Endothelial cell of umbilical vein (primary cell): ENCODE results near the gene MYL3. TPM values are rescaled to one million over a fixed set of nuclear protein-coding genes. Genes with fewer than 3 reads are reported as not detected.

Experiments used
- BruUV-seq: library from RNA; stranded (reverse); fragments of 400-500 nt; replicated peaks from 2 replicates; lab custom pipeline; 2021; lab: Mats Ljungman, UMichigan
- CTCF ChIA-PET: fragments of 300-600, 350-600 bp; sonication (Branson Sonifier 250); formaldehyde crosslinking; loops from one replicate; lab custom pipeline; 2021; ENCODE audit warnings: antibody characterized with exemption, inconsistent platforms; lab: Charles Lee
- POLR2A ChIA-PET: fragments of 300-600, 350-600 bp; sonication (Branson Sonifier 250); formaldehyde crosslinking; loops from one replicate; lab custom pipeline; 2021; ENCODE audit warnings: antibody characterized with exemption, inconsistent platforms; lab: Charles Lee
- DNase-seq: peaks from one replicate; pipeline ENCODE4 v3.0.0-alpha.2; 2011; ENCODE audit warnings: low read depth, low spot score
- FAIRE-seq: peaks from 2 replicates; lab custom pipeline; 2011; peaks lifted over from hg19 to GRCh38; lab: Jason Lieb, UNC
- H2AFZ ChIP-seq: 2 replicates; pipeline ENCODE4 v1.6.0; 2012; ENCODE audit warnings: low read depth, low read length, control low read depth, inconsistent platforms
- H3K27ac ChIP-seq: 2 replicates; pipeline ENCODE4 v1.5.1; 2011; ENCODE audit warnings: low read depth, mild to moderate bottlenecking, control low read depth, low read length, moderate library complexity; ENCODE audit not compliant: insufficient read depth
- H3K27me3 ChIP-seq, 2 experiments: 2 replicates each; pipeline versions ENCODE4 v1.6.0 to v1.6.1; 2011; ENCODE audit warnings: low read length in 2 of 2, mixed read lengths in 1 of 2; ENCODE audit not compliant: control insufficient read depth in 2 of 2, insufficient read depth in 2 of 2
- H3K36me3 ChIP-seq, 2 experiments: 2 replicates in 1 of 2; 3 replicates in 1 of 2; pipeline ENCODE4 v1.5.1; 2011; ENCODE audit warnings: low read length in 2 of 2, mild to moderate bottlenecking in 1 of 2, moderate library complexity in 1 of 2; ENCODE audit not compliant: control insufficient read depth in 2 of 2, insufficient read depth in 2 of 2; ENCODE audit errors: extremely low read depth in 1 of 2
- H3K4me1 ChIP-seq: 3 replicates; pipeline ENCODE4 v1.5.1; 2011; ENCODE audit warnings: mild to moderate bottlenecking, low read length; ENCODE audit not compliant: control insufficient read depth, insufficient read depth; ENCODE audit errors: extremely low read depth
- H3K4me2 ChIP-seq: 2 replicates; pipeline ENCODE4 v1.6.1; 2011; ENCODE audit warnings: low read length, control low read depth, mixed read lengths; ENCODE audit not compliant: insufficient read depth
- H3K4me3 ChIP-seq, 3 experiments: fragments of 200-600 bp in 1 of 3; sonication (generic), shearing (Covaris generic) in 1 of 3; replicated peaks in 1 of 3; 2 replicates each; pipeline ENCODE4 v1.5.1; 2011 to 2016; ENCODE audit warnings: control low read depth in 3 of 3, low read length in 3 of 3, mild to moderate bottlenecking in 2 of 3, inconsistent platforms in 1 of 3, low read depth in 1 of 3, moderate library complexity in 1 of 3; ENCODE audit not compliant: insufficient read depth in 1 of 3
- H3K79me2 ChIP-seq: 2 replicates; pipeline ENCODE4 v1.6.0; 2012; ENCODE audit warnings: low read length, inconsistent platforms; ENCODE audit not compliant: control insufficient read depth, insufficient read depth
- H3K9ac ChIP-seq: replicated peaks from 2 replicates; pipeline ENCODE3; 2011; ENCODE audit warnings: low read length, control low read depth; ENCODE audit not compliant: insufficient read depth; ENCODE audit errors: extremely low read depth
- H3K9me1 ChIP-seq: replicated peaks from 3 replicates; pipeline ENCODE4 v1.6.0; 2011; ENCODE audit warnings: mild to moderate bottlenecking, low read length; ENCODE audit not compliant: control insufficient read depth, insufficient read depth; ENCODE audit errors: extremely low read depth
- H3K9me3 ChIP-seq: replicated peaks from 2 replicates; pipeline ENCODE4 v1.5.1; 2012; ENCODE audit warnings: low read length, inconsistent platforms; ENCODE audit not compliant: control insufficient read depth, insufficient read depth
- H4K20me1 ChIP-seq: replicated peaks from 2 replicates; pipeline ENCODE3; 2011; ENCODE audit warnings: mild to moderate bottlenecking, low read length; ENCODE audit not compliant: control insufficient read depth, insufficient read depth; ENCODE audit errors: extremely low read depth
- CTCF ChIP-seq, 2 donors: IDR thresholded peaks; 1 replicate in 1 of 2; 2 replicates in 1 of 2; pipeline ENCODE4 v1.5.1; 2011; ENCODE audit warnings: low read length in 2 of 2, mild to moderate bottlenecking in 2 of 2, moderate library complexity in 2 of 2, control low read depth in 1 of 2, inconsistent platforms in 1 of 2, low read depth in 1 of 2; ENCODE audit not compliant: insufficient read depth in 1 of 2; ENCODE audit errors: extremely low read depth in 1 of 2
- MYC ChIP-seq: IDR thresholded peaks from one replicate; pipeline ENCODE4 v1.6.1; 2011; ENCODE audit warnings: mild to moderate bottlenecking, low read depth, low read length
- dilution Hi-C: fragments of 300-500 bp; cut with MboI; formaldehyde crosslinking; loops from one replicate; pipeline ENCODE4 v1.15.0; 2019; ENCODE audit warnings: low sequenced_read_pairs; ENCODE audit not compliant: extremely low pct_ligation_motif_present
- intact Hi-C: fragments of 100-400 bp; cut with micrococcal nuclease; formaldehyde crosslinking; loops from one replicate; pipeline ENCODE4 v1.10.0; 2022
- polyA plus RNA-seq, 4 experiments: library from polyadenylated mRNA; depleted of rRNA in 3 of 4; stranded (reverse) in 3 of 4; unstranded in 1 of 4; fragments of >200 nt; gene quantifications; 2 replicates each; pipeline versions ENCODE4 v1.2.1 to v1.2.3, GENCODE V29; 2011 to 2012; ENCODE audit warnings: missing spikeins in 1 of 4
- total RNA-seq: library from RNA; stranded (reverse); gene quantifications from 2 replicates; pipeline ENCODE4 v1.2.3, GENCODE V29; 2021

MYL3 gene
- total and polyA plus RNA-seq, 2 donors (not counting 3 experiments of a cell fraction or from before 2014, with no cell fraction given), result not detected

GRCh38 chr3:46870651-46871050 lies 7.4 kb upstream of the MYL3 start:
- dilution Hi-C loops, result no loop called here
- H3K27me3 ChIP-seq, result peaks cover 0 to 4% of the 10 kb centered on the region in 2 experiments
- H3K9me1 ChIP-seq, result no peaks in the 10 kb centered on the region
- FAIRE-seq (no peak), DNase-seq (no peak)
- H3K4me1 ChIP-seq, result no peaks in the 10 kb centered on the region
- H3K79me2 ChIP-seq, result no peaks in the 10 kb centered on the region
- H3K36me3 ChIP-seq, result no peaks in the 10 kb centered on the region
- H3K9me3 ChIP-seq, result no peaks in the 10 kb centered on the region
- H3K4me3 ChIP-seq, result no peak overlapping the region
- TF ChIP-seq CTCF (IDR thresholded peaks at IDR 0.05; ENCODE audit: extremely low read depth in 1 of 2, insufficient read depth in 1 of 2, low read depth in 1 of 2, low read length in 2 of 2), result no peak
- no peak overlapping the region for H2AFZ ChIP-seq
- intact Hi-C loops, result no loop called here
- BruUV-seq, result no TSS peak
- no peaks in the 10 kb centered on the region for H4K20me1 ChIP-seq
- no peak overlapping the region for H3K4me2 ChIP-seq
- ChIA-PET CTCF (interaction anchor here (1.1 to 4.0 kb wide), 5 partner anchors 8 to 38 kb away, joined by 3 to 22 read pairs (median 4); partner anchors contain the start of gene MYL3), POLR2A (no interaction called here)
- no peak overlapping the region for H3K9ac ChIP-seq
- H3K27ac ChIP-seq, result no peak overlapping the region

DNA sequence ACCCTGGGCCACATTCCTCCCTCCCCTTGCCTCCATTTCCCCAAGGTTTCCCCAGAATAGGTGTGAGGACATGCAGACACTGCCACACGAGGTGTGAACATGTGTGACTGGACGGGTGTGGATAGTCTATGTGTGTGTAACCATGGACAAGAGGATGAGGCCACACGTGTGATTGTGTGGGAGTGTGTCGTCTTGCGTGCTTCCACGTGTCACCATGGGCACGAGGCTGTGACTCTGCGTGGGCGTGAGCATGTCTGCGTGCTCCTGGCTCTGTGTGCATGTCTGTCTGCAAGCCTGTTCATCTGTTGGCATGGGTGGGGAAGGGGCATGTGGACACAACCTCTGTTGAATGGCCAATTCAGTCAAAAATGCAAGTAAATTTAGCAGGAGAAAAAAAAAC lies 6.2 kb upstream of the MYL3 start:
- no TSS peak for BruUV-seq

More for the DNA sequence above, 6.2 kb upstream of the MYL3 start:
- POLR2A ChIA-PET, result no interaction called here
- Histone ChIP-seq H3K4me1 (no peaks in the 10 kb centered on the region), H3K27me3 (peaks cover 0 to 4% of the 10 kb centered on the region in 2 experiments), H4K20me1 (no peaks in the 10 kb centered on the region), H3K9ac (no peak overlapping the region), H3K9me1 (no peaks in the 10 kb centered on the region), H3K4me2 (no peak overlapping the region), H2AFZ (no peak overlapping the region), H3K4me3 (no peak overlapping the region), H3K79me2 (no peaks in the 10 kb centered on the region), H3K27ac (no peak overlapping the region), H3K9me3 (no peaks in the 10 kb centered on the region), H3K36me3 (no peaks in the 10 kb centered on the region)
- FAIRE-seq (no peak), DNase-seq (no peak)
- dilution Hi-C loops, result no loop called here
- intact Hi-C loops, result loop anchor here (5.0 kb wide), 1 partner anchor 503 kb away; no protein-coding TSS in a partner anchor
- CTCF ChIA-PET, result interaction anchor here (1.1 to 4.2 kb wide), 3 partner anchors 26 to 40 kb away, joined by 3 to 55 read pairs (median 22); no protein-coding TSS in a partner anchor
- no peak for TF ChIP-seq MYC
- no peak for TF ChIP-seq CTCF (IDR thresholded peaks at IDR 0.05; ENCODE audit: extremely low read depth in 1 of 2, insufficient read depth in 1 of 2, low read depth in 1 of 2, low read length in 2 of 2)
